Rectal smooth muscle tissue (tissue), 1 donor: Measurements from ENCODE around the gene TRIM3.
"Not testable (repeated sequence)": the region's sequence is repeated elsewhere in the genome, so short reads cannot be mapped to it uniquely, and the experiment has no call there.

Experiments used
- H3K27ac ChIP-seq: one replicate; pipeline ENCODE4 v1.7.0; 2013; ENCODE audit warnings: low read depth, low read length, inconsistent platforms
- H3K27me3 ChIP-seq: one replicate; pipeline ENCODE4 v1.7.0; 2013; ENCODE audit warnings: low read length; ENCODE audit not compliant: control insufficient read depth, insufficient read depth
- H3K36me3 ChIP-seq: one replicate; pipeline ENCODE4 v1.7.0; 2013; ENCODE audit warnings: low read length; ENCODE audit not compliant: control insufficient read depth, insufficient read depth
- H3K4me1 ChIP-seq: one replicate; pipeline ENCODE4 v1.7.0; 2013; ENCODE audit warnings: low read length; ENCODE audit not compliant: control insufficient read depth, insufficient read depth
- H3K4me3 ChIP-seq: one replicate; pipeline ENCODE4 v1.7.0; 2013; ENCODE audit warnings: low read length
- H3K9ac ChIP-seq: one replicate; pipeline ENCODE4 v1.7.0; 2013; ENCODE audit warnings: low read length

Gene TRIM3

GRCh38 chr11:6473451-6474412, at the start of gene TRIM3:
TRIM3 (minus strand) TSS chr11:6473941; CDS start chr11:6465695, 8,246 bp downstream.
- H3K27me3 ChIP-seq, result no peaks in the 10 kb centered on the region
- peak within 1 kb of the TSS; percentile 87 for H3K27ac ChIP-seq
- peak within 1 kb of the TSS; percentile 96 for H3K9ac ChIP-seq
- peak within 1 kb of the TSS; percentile 98 for H3K4me3 ChIP-seq
- peaks cover 18% of the 10 kb centered on the region for H3K36me3 ChIP-seq
- H3K4me1 ChIP-seq, result peaks cover 16% of the 10 kb centered on the region

DNA sequence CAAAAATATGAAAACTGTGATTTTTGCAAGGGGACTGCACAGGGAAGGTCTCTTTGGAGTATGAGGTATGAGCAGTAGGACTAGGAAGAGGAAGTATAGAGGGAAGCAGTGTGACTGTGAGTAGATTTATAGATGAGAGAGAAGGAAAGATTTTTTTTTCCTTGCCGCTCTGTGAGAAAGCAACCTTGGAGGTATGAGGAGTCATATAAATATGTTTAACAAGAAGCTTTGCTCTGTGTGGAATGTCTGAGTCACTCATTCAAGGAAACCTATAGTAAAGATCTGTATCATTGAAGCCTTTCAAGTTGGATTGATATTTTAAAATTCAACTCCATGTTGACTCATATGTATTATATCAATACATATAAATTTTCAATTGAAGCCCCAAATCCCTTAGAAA, 49.5 kb upstream of the TRIM3 start:
- Histone ChIP-seq H3K36me3 (no peaks in the 10 kb centered on the region), H3K27me3 (no peaks in the 10 kb centered on the region), H3K9ac (no peak overlapping the region), H3K4me3 (no peak overlapping the region), H3K27ac (no peak overlapping the region), H3K4me1 (no peaks in the 10 kb centered on the region)

GRCh38 chr11:6521946-6522345, 48.2 kb upstream of the TRIM3 start:
- H3K9ac ChIP-seq, H3K4me1 ChIP-seq, H3K27me3 ChIP-seq, H3K36me3 ChIP-seq, H3K4me3 ChIP-seq, H3K27ac ChIP-seq: not testable (repeated sequence)

GRCh38 chr11:6520265-6520664, 46.5 kb upstream of the TRIM3 start:
- Histone ChIP-seq H3K36me3 (no peaks in the 10 kb centered on the region), H3K27me3 (no peaks in the 10 kb centered on the region), H3K27ac (no peak overlapping the region), H3K9ac (no peak overlapping the region), H3K4me3 (no peak overlapping the region), H3K4me1 (peaks cover 5% of the 10 kb centered on the region)

DNA sequence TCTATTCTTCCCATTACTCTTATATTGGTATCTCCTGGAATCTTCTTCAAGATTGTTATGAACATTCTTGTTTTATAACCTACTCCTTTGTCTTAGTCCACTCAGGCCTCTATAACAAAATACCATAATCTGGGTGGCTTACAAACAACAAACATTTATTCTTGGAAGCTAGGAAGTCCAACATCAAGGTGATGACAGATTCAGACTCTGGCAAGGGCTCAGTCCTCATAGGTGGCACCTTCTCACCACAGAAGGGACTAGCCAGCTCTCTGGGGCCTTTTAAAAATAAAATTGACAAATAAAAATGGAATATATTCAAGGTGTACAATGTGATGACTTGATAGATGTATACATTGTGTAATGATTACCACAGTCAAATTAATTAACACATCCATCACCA, 43.1 kb upstream of the TRIM3 start:
- no peak overlapping the region for H3K27ac ChIP-seq
- peaks cover under 1% of the 10 kb centered on the region for H3K36me3 ChIP-seq

DNA sequence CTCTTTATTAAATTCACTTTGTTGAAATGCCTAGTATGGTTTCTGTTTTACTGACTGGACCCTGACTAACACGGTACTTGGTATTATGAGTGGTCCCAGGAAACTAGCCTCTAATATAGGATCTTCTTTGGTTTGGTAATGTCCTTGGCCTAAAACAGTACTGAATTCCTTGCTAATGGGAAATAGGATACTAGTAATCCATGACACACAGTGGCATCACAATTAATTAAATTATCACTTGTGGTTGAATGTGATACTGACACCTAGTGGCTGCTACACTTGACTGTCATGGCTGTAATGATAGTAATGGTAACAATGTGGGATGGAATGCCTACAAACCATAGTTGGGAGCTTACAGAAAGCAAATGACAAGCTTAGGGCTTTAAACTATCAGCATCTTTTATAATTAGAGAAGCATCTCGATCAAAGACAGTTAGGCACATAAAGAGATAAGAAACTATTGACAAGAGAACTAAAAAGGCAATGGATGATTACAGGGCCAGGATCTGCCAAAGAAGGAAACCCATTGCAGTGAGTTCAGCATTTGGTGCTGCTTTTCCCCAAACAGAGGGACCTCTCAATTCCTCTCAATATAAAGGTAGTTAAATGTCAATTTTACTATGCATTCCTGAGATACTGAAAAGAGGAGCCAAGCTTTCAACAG, 32.0 kb upstream of the TRIM3 start:
- Histone ChIP-seq H3K4me3 (no peak overlapping the region), H3K36me3 (no peaks in the 10 kb centered on the region), H3K27ac (no peak overlapping the region)

More for the DNA sequence above, 43.1 kb upstream of the TRIM3 start:
- H3K4me3 ChIP-seq, result no peak overlapping the region
- no peak overlapping the region for H3K9ac ChIP-seq
- H3K27me3 ChIP-seq, result no peaks in the 10 kb centered on the region
- peaks cover 10% of the 10 kb centered on the region for H3K4me1 ChIP-seq

DNA sequence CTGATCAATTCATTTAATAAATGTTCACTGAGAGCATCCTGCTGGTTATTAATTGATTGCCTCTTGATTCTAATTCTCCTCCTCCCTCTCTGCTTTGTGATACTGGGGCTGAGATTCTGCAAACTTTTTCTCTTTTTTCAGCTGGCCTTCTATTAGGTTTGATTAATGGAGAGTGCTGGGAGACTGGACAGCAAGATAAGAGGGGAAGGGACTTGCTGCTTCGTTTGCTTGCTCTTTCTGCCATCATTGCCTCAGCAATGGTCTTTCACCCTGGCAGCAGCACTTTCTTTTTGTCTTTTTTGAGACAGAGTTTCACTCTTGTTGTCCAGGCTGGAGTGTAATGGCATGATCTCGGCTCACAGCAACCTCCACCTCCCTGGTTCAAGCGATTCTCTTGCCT, 30.4 kb upstream of the TRIM3 start:
- H3K4me1 ChIP-seq, result no peaks in the 10 kb centered on the region
- H3K9ac ChIP-seq, result no peak overlapping the region
- H3K27ac ChIP-seq, result no peak overlapping the region
- H3K4me3 ChIP-seq, result no peak overlapping the region
- no peaks in the 10 kb centered on the region for H3K36me3 ChIP-seq
- no peaks in the 10 kb centered on the region for H3K27me3 ChIP-seq

More for the DNA sequence above, 32.0 kb upstream of the TRIM3 start:
- H3K27me3 ChIP-seq, result no peaks in the 10 kb centered on the region
- H3K4me1 ChIP-seq, result no peaks in the 10 kb centered on the region
- no peak overlapping the region for H3K9ac ChIP-seq

- H3K36me3 ChIP-seq, result no peaks in the 10 kb centered on the region
- peaks cover 9% of the 10 kb centered on the region for H3K4me1 ChIP-seq
- no peak overlapping the region for H3K4me3 ChIP-seq
- H3K27me3 ChIP-seq, result no peaks in the 10 kb centered on the region
- H3K9ac ChIP-seq, result no peak overlapping the region
- no peak overlapping the region for H3K27ac ChIP-seq
Measured at GRCh38 chr11:6502382-6502781, 28.6 kb upstream of the TRIM3 start.

- Histone ChIP-seq H3K4me1 (peaks cover 10% of the 10 kb centered on the region), H3K27me3 (no peaks in the 10 kb centered on the region), H3K4me3 (no peak overlapping the region), H3K9ac (no peak overlapping the region), H3K36me3 (no peaks in the 10 kb centered on the region), H3K27ac (no peak overlapping the region)
Measured at GRCh38 chr11:6498544-6498943, 24.8 kb upstream of the TRIM3 start.

- Histone ChIP-seq H3K36me3 (no peaks in the 10 kb centered on the region), H3K27me3 (no peaks in the 10 kb centered on the region), H3K27ac (peak overlapping the region; percentile 65), H3K4me1 (peaks cover 10% of the 10 kb centered on the region), H3K4me3 (no peak overlapping the region), H3K9ac (no peak overlapping the region)
Measured at GRCh38 chr11:6498121-6498520, 24.4 kb upstream of the TRIM3 start.

GRCh38 chr11:6497069-6497839, 23.5 kb upstream of the TRIM3 start, which contains the start of gene DNHD1:
DNHD1 (plus strand) TSS chr11:6497280; CDS start chr11:6498216, 936 bp downstream.
- Histone ChIP-seq H3K27me3 (no peaks in the 10 kb centered on the region), H3K36me3 (no peaks in the 10 kb centered on the region), H3K27ac (peak within 1 kb of the TSS; percentile 65), H3K4me1 (peaks cover 10% of the 10 kb centered on the region), H3K9ac (no peak within 1 kb of the TSS), H3K4me3 (peak within 1 kb of the TSS; percentile 47)

- Histone ChIP-seq H3K27me3 (no peaks in the 10 kb centered on the region), H3K4me1 (no peaks in the 10 kb centered on the region), H3K27ac (no peak overlapping the region), H3K36me3 (peaks cover 12% of the 10 kb centered on the region), H3K4me3 (no peak overlapping the region), H3K9ac (no peak overlapping the region)
Measured at GRCh38 chr11:6489306-6489705, 15.6 kb upstream of the TRIM3 start.
